ENCODE data around the gene TEAD1. TPM values are rescaled to one million over a fixed set of nuclear protein-coding genes. Genes with fewer than 3 reads are reported as not detected.
A peak's percentile ranks its signal among the peaks of the same experiment; 100 is the strongest.

Gene TEAD1
- total RNA-seq, 1 donor from 2014 or later = 62.5 TPM

GRCh38 chr11:12750181-12750580 lies 76.0 kb downstream of the TEAD1 start:
- Mint-ChIP-seq H3K4me1 (ENCODE audit: low read depth, unreplicated experiment) (peaks cover 39% of the 10 kb centered on the region), H3K27ac (ENCODE audit: unreplicated experiment) (no peak overlapping the region)

GRCh38 chr11:12752868-12753524 lies 78.8 kb downstream of the TEAD1 start:
- H3K36me3 Mint-ChIP-seq (ENCODE audit: unreplicated experiment) = no peaks in the 10 kb centered on the region
- H3K9me3 Mint-ChIP-seq (ENCODE audit: unreplicated experiment) = peaks cover 10% of the 10 kb centered on the region
- peaks cover 41% of the 10 kb centered on the region for H3K4me1 Mint-ChIP-seq (ENCODE audit: low read depth, unreplicated experiment)
- no peak for DNase-seq
- H3K4me3 Mint-ChIP-seq (ENCODE audit: unreplicated experiment) = no peak overlapping the region
- no peak overlapping the region for H3K27ac Mint-ChIP-seq (ENCODE audit: unreplicated experiment)
- H3K27me3 Mint-ChIP-seq (ENCODE audit: unreplicated experiment) = peaks cover 9% of the 10 kb centered on the region
- TF ChIP-seq CTCF (IDR thresholded peaks at IDR 0.05; ENCODE audit: partially characterized antibody, unreplicated experiment) = peak; percentile 10

More at GRCh38 chr11:12750181-12750580, 76.0 kb downstream of the TEAD1 start:
- H3K9me3 Mint-ChIP-seq (ENCODE audit: unreplicated experiment) = peaks cover 2% of the 10 kb centered on the region
- DNase-seq = no peak
- H3K27me3 Mint-ChIP-seq (ENCODE audit: unreplicated experiment) = peaks cover 10% of the 10 kb centered on the region
- no peaks in the 10 kb centered on the region for H3K36me3 Mint-ChIP-seq (ENCODE audit: unreplicated experiment)
- TF ChIP-seq CTCF (IDR thresholded peaks at IDR 0.05; ENCODE audit: partially characterized antibody, unreplicated experiment) = no peak
- H3K4me3 Mint-ChIP-seq (ENCODE audit: unreplicated experiment) = no peak overlapping the region

GRCh38 chr11:12754021-12754420 lies 79.8 kb downstream of the TEAD1 start:
- peaks cover 10% of the 10 kb centered on the region for H3K9me3 Mint-ChIP-seq (ENCODE audit: unreplicated experiment)
- H3K36me3 Mint-ChIP-seq (ENCODE audit: unreplicated experiment) = no peaks in the 10 kb centered on the region
- TF ChIP-seq CTCF (IDR thresholded peaks at IDR 0.05; ENCODE audit: partially characterized antibody, unreplicated experiment) = no peak
- peaks cover 39% of the 10 kb centered on the region for H3K4me1 Mint-ChIP-seq (ENCODE audit: low read depth, unreplicated experiment)
- no peak overlapping the region for H3K27ac Mint-ChIP-seq (ENCODE audit: unreplicated experiment)
- no peak overlapping the region for H3K4me3 Mint-ChIP-seq (ENCODE audit: unreplicated experiment)
- peaks cover 3% of the 10 kb centered on the region for H3K27me3 Mint-ChIP-seq (ENCODE audit: unreplicated experiment)
- no peak for DNase-seq

- H3K27me3 Mint-ChIP-seq (ENCODE audit: unreplicated experiment) = peaks cover 2% of the 10 kb centered on the region
- H3K36me3 Mint-ChIP-seq (ENCODE audit: unreplicated experiment) = no peaks in the 10 kb centered on the region
- DNase-seq = no peak
- H3K4me1 Mint-ChIP-seq (ENCODE audit: low read depth, unreplicated experiment) = peaks cover 39% of the 10 kb centered on the region
- no peak for TF ChIP-seq CTCF (IDR thresholded peaks at IDR 0.05; ENCODE audit: partially characterized antibody, unreplicated experiment)
- H3K9me3 Mint-ChIP-seq (ENCODE audit: unreplicated experiment) = peaks cover 10% of the 10 kb centered on the region
- H3K4me3 Mint-ChIP-seq (ENCODE audit: unreplicated experiment) = no peak overlapping the region
- H3K27ac Mint-ChIP-seq (ENCODE audit: unreplicated experiment) = no peak overlapping the region
These were observed 80.5 kb downstream of the TEAD1 start for GRCh38 chr11:12754582-12755234.
